Tibial nerve (tissue), 4 donors: ENCODE results near the gene NABP2.

Experiments
- CTCF ChIP-seq, 5 experiments: fragments of 200-600 bp in 3 of 5; fragments of 450-650 bp in 2 of 5; sonication (generic) in 3 of 5; IDR thresholded peaks; one replicate each; pipeline ENCODE4 v1.5.1; 2016 to 2019; ENCODE audit warnings: antibody characterized with exemption in 5 of 5, mild to moderate bottlenecking in 3 of 5, moderate library complexity in 2 of 5
- EP300 ChIP-seq, 2 donors: sonication (generic); formaldehyde crosslinking; IDR thresholded peaks; one replicate each; pipeline ENCODE4 v1.6.1; 2017; ENCODE audit warnings: antibody characterized with exemption in 2 of 2, mild to moderate bottlenecking in 1 of 2
- POLR2A ChIP-seq, 2 donors: fragments of 450-650 bp; IDR thresholded peaks; one replicate each; pipeline ENCODE4 v1.6.1; 2017; ENCODE audit warnings: antibody characterized with exemption in 2 of 2, mild to moderate bottlenecking in 2 of 2, moderate library complexity in 2 of 2

- no peak for TF ChIP-seq CTCF (IDR thresholded peaks at IDR 0.05)
- TF ChIP-seq EP300 (IDR thresholded peaks at IDR 0.05): no peak
- TF ChIP-seq POLR2A (IDR thresholded peaks at IDR 0.05): no peak
Measured at GRCh38 chr12:56192582-56192981, 31.6 kb upstream of the NABP2 start.
